Measurements from ENCODE around the gene FBXL16.
"Not testable (repeated sequence)": the region's sequence is repeated elsewhere in the genome, so short reads cannot be mapped to it uniquely, and the experiment has no call there.

Gene FBXL16

DNA sequence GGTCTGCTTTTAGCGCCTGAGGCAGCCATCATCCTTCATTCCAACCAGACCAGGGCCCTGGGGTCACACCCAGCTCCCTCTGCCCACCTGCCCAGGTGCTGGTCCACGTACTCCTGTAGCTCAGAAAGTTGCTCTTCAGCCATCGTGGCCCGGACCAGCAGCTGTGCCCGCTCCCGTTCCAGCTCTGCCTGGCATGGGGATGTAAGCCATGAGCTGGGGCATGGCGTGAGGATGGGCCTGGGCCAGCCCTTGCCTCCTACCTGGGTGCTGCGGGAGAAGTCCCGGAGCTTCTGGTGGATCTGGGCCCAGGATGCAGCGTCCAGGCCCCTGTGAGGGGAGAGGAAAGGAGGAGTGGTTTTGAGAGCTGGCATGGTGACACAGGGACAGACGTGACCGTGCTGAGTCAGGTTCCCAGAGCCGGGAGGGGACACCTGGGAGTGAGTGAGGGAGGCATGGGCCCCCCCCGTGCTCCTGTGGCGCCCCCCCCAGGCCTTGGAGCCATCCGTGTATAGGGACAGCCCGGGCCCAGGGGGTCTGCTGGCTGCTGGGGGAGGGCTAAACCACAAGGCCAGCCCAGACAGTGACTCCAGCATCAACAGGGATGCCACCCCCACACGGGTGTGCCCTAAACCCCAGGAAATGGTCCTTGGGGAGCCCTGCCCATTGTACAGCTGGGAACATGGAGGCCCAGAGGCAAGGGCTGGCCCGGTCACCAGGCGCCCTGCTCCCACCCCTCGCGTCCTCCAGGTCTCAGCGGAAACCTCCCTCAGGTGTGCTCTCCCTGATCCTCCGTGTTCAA is 17.4 kb upstream of the FBXL16 start:
- no peak for DNase-seq

DNA sequence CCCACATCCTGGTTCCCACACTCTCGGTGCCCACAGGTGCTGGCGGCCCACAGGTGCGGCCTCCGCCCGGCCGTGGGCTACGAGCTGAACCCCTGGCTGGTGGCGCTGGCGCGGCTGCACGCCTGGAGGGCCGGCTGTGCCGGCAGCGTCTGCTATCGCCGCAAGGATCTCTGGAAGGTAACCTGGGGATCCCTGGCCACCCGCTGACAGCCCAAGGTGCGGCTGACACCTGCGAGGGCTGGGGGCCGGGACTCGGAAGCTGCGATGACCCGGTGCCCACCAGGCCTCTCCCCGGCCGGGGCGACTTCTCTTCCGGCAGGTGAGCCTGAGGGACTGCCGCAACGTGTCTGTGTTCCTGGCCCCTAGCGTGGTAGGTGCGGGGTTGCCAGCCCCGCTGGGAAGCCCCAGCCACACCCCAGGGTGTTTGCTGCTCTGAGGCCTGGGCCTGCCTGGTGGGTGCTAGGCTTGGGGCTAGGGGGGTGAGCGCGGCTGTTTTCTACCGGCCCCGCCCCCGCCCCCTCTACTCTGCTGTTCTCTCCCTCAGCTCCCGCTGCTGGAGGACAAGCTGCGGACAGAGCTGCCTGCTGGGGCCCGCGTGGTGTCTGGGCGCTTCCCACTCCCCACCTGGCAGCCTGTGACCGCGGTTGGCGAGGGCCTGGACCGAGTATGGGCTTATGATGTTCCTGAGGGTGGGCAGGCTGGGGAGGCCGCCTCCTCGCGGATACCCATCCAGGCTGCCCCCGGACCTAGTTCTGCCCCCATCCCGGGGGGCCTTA is 16.4 kb upstream of the FBXL16 start:
- no peak for DNase-seq

DNA sequence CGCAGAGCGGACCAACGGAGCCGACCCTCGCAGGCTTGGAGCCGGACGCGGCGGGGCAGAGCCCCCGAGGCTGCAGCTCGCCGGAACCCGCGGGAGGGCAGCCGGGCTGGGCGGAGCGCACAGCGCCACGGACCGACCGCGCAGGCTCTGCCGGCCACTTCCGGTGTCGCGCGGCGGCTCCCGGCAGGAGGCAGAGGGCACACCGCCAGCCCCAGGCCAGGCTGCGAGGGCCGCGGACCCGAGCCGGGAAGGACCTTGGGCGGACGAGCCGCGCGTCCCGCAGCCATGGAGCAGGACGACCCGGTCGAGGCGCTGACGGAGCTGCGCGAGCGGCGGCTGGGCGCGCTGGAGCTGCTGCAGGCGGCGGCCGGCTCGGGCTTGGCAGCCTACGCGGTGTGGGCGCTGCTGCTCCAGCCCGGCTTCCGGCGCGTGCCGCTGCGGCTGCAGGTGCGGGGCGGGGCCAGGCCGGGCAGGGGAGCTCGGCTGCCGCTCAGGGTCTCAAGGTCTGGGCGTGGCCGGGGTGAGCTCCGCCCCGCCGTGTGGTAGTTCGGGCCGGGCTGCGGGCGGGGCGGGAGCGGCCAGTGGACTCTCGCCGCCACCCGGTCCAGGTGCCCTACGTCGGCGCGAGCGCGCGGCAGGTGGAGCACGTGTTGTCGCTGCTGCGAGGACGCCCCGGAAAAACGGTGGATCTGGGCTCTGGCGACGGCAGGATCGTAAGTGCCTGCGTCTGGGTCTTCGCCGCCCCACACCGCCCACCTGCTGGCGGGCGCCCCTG is 15.6 kb upstream of the FBXL16 start, which contains the start of gene ANTKMT:
Gene ANTKMT (plus strand): TSS at position 157 of the 775 bp plus-strand sequence. CDS start 129 bp downstream, at position 286.
- DNase-seq: peak; percentile 61

DNA sequence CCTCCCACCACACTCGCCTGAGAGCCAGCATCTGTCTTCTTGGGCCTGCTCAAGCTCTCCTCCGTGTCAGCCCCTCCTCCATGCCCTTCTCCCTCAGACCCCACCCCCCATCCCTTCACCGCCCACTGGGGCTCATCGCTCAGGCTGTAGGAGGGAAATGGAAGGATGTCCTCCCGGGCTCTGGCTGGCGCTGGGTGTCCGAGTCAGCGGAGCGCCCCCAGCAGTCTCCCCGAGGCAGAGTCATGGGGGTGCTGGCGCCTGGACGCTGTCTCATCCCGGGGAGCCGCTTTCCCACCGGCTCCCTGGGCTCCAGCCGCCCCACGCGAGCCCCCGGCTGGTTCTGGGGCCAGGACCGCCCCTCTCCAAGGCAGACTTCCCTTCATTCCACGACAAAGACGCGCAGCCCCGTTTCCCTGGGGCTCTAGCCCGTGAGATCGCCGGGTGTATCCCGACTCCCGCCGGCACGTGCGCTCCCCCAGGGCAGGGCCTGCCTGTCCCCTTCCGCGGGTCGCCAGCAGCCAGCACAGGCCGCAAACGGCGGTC is 14.9 kb upstream of the FBXL16 start:
- DNase-seq: peak; percentile 45

DNA sequence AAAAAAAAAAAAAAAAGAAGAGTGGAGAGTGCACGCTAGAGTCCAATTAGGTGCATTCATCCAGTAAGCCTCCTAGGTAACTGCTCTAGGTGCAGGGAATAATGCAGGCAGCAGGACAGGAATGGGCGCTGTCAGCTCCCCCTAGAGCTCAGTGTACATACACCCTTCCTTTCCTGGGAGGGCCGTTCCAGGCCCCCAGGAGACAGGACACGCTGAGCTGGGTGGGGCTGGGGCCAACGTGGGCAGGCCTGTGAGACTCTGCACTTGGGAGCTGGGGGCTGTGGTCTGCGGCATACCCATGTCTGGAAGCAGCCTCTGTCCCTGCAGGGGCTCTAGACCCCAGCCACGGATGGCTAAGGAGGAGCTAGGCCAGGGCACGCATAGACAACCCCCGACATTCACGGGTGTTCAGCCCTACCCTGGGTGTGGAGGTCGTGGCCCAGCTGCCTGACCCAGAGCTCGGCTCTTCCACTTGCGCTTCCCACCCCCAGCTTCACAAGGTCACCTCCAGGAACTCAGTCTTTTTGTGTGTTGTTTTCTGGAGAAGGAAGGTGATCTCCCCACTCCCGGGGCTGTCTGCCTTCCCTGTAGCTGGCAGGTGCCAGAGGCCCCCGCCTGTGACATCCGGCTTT is 14.3 kb upstream of the FBXL16 start:
- DNase-seq: no peak

DNA sequence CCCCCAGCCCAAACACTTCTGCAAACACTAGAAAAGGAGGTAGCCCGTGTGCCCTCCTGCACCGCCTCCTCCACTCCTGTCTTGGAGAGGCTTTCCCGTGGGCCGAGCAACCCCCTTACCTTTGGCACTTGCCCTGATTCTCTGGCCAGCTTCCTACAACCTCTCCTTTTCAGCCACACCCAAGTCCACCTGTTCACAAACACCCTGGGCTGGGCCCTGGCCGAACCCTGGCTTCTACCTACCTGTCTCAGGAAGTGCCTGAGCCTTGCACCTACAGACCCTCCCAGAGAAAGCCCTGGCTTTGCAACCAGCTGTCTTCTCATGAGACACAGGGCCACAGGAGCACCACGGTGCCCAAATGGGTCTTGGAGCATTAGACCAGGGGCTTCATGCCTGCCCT is 13.3 kb upstream of the FBXL16 start:
- no peak for DNase-seq

DNA sequence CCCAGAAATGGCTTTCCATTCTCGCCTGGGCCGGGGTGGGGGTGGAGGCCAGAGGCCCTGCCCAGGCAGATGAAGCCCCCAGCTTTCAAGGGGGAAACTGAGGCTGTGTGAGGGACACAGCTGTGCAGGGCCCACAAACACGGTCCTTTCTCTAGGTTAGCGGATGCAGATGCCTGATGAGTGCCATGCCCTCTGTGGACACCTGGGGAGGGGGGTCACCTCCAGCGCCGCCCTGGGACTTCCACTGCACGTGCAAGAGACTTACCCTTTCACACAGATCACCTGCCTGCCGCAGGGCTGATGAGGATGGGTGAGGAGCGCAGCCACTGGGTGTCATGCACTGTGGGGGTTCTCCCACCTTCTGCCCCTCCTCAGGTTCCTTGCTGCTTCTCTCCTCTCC is 12.8 kb upstream of the FBXL16 start:
- no peak for DNase-seq

DNA sequence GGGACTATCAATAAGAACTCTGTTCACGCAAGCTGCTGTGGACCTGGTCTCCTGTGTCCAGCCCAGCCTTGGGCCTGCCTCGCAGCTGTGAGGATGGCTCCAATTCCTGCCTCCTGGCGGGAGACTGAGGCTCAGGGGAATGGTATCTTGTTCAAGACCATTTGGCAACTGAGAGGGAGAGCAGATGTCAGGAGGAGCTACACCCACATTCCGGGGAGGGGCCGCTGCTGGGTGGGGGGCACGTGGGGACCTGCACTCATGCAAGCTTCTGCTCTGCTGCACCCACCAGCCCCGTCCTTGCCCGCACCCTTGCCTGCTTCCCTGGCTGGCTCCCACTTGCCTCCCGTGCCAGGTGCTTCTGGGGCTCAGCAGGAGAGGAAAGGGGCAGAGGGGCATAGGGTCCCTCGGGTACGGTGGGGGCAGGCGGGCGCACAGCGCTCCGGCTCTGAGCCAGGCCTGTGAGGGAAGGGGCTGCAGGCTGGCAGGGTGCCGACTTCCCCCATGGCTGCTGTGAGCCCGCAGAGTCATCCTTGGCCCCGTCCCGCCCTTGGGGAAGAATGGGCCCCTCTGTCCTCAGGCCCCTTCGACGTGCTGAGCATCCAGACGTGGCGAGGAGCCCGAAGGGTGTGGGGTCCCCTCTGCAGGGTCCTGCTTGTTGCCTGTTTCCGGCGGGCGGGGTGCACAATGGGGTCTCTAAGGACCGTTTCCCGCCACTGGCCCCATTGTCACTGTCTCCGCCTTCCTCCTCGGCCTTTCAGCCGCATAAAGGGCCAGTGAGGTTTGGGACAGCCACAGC is 12.0 kb upstream of the FBXL16 start:
- no peak for DNase-seq

DNA sequence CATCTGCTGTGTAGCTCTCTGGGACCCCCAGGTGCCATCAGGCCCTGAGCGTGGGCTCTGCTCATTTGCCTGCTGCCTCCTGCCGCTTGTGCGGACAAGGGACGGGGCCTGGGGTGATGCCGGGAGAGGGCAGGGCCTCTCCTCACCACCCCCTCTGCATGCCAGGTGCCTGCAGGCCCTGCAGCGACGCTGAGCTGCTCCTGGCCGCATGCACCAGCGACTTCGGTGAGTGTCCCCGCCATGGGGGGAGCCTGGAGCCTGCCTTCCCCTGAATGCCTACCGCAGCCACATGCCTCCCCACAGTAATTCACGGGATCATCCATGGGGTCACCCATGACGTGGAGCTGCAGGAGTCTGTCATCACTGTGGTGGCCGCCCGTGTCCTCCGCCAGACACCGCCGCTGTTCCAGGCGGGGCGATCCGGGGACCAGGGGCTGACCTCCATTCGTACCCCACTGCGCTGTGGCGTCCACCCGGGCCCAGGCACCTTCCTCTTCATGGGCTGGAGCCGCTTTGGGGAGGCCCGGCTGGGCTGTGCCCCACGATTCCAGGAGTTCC is 11.2 kb upstream of the FBXL16 start:
- DNase-seq: no peak

DNA sequence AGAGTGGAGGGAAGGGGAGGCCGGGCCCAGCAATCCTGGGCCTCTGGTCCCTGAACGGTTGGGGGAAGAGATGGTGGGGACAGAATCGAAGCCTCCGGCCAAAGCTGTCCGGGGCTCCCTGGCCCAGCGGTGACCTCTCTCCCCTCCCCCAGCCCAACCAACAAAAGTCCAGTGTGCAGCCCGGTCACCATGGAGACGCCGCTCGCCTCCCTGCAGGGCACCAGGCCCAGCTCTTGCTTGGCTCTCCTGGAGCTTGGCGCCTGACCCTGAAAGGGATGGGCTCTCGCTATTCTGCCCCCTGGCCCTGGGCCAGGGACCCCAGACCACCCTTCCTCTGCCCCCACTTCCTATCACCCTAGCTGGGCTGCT is 10.6 kb upstream of the FBXL16 start:
- DNase-seq: no peak

DNA sequence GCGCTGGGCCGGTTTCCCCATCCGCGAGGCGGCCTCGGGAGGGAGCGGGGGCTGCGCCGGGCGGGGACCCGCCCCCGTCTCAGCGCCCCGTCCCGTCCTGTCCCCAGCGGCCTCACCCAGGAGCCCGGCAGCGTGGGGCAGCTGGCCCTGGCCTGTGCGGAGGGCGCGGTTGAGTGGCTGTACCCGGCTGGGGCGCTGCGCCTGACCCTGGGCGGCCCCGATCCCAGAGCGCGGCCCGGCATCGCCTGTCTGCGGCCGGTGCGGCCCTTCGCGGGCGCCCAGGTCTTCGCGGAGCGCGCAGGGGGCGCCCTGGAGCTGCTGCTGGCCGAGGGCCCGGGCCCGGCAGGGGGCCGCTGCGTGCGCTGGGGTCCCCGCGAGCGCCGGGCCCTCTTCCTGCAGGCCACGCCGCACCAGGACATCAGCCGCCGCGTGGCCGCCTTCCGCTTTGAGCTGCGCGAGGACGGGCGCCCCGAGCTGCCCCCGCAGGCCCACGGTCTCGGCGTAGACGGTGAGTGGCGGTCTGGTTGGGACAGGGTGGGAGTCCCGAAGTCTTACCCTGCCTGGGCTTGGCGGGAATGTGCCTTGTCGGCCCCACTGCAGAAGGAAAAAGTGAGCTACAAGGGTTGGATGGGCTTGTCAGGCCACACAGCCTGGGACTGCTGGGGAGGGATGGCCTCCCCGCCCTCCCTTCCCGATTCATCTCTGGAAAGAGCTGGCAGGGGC is 10.0 kb upstream of the FBXL16 start:
- DNase-seq: no peak

DNA sequence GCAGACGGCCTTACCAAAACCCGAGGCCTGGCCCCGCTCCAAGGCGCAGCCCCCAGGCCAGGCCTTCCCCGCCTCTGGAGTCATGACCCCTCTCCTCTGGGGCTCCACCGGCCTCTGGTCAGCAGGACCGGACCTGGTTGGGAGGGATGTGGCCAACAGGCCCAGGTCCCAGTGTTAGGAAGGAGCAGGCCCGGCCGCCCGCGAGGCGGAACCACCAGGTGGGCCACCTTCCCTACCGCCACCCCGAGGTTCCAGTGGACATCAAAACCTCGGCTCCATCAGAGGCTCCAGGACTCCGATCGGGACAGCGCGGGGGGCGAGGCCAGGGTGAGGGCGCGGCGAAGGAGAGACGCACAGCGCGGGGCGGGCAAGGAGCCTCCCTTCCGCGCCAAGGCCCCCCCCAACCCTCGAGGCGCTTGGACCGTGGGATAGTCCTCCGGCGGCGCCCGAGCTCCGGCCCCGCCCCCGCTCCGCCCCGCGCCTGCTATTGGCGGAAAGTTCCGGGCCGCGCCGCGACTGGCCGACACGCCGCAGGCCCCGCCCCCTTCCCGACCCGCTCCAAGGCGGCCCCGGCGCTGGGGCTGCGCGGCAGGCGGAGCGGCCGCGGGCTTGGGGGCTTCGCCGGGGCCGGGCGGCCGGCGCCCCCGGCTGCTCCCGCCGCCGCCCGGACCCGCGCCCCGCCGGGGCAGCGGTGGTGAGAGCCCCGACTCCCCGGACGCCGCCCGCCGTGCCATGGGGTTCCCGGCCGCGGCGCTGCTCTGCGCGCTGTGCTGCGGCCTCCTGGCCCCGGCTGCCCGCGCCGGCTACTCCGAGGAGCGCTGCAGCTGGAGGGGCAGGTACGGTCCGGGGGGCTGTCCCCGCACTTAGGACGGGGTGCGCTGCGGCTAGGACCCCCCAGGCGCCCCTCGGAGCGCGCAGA is 9.2 kb upstream of the FBXL16 start, which contains the start of gene METRN:
Gene METRN (plus strand): TSS at position 561 of the 919 bp plus-strand sequence. CDS start 172 bp downstream, at position 733.
- DNase-seq: peak; percentile 53

DNA sequence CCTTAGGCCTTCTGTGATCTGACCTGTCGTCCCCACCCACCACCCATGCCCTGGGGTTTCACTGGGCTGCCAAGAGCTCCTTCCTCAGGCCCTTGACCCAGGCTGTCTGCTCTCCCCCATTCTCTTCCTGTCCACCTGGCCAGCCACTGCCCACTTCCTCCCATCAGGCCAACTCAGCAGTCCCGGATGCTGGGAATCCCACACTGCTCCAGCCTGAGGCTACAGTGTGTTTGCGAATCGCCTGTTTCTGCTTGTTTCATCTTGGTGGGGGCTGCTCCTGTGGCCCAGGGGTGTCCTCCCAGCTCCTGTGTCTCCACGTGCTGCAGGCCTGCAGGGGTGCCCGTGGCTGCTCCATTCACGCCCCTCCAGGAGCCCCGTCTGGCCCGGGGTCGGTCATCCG is 8.5 kb upstream of the FBXL16 start:
- no peak for DNase-seq

DNA sequence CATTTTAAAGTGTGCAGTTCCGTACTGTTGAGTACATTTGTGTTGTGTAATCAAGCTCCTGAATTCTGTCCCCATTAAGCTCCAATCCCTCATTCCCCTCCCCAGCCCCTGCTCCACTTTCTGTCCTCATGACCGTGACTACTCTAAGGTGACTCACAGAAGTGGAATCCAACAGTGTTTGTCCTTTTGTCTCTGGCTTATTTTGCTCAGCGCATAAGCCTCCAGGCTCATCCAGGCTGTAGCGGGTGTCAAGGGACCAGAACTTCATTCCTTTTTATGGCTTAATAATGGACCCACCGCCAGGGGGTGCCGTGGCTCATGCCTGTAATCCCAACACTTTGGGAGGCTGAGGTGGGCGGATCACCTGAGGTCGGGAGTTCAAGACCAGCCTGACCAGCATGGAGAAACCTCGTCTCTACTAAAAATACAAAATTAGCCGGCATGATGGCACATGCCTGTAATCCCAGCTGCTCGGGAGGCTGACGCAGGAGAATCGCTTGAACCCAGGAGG is 7.2 kb upstream of the FBXL16 start:
- not testable (repeated sequence) for DNase-seq

DNA sequence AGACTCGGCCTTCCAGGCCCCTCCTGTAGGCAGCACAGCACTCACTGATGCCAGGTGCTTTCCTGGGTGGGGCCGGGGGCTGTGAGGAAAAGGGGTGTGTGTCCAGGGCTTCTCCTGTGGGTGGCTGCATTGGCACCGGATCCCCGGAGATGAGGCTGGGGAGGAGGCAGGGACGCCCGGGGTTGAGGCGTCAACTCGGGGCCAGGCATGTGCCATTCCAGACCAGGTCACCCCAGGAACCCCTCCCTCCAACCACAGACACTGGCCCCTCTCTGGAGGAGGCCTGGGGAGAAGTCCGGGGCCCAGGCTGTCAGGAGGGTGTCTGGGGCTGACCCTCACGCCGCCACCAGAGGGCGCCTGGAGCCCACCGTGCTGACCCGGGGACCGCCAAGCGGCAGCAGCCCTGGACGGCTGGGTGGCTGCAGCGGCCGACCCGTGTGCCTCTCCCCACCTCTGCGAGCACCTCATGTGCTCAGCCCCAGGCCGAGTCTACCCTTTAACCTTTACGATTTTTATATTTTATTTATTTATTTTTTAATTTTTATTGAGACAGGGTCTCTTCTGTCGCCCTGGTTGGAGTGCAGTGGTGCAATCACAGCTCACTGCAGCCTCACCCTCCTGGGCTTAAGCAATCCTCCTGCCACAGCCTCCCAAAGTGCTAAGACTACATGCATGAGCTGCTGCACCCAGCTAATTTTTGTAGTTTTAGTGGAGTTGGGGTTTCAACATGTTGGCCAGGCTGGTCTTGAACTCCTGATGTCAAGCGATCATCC is 6.1 kb upstream of the FBXL16 start:
- DNase-seq: peak; percentile 34

DNA sequence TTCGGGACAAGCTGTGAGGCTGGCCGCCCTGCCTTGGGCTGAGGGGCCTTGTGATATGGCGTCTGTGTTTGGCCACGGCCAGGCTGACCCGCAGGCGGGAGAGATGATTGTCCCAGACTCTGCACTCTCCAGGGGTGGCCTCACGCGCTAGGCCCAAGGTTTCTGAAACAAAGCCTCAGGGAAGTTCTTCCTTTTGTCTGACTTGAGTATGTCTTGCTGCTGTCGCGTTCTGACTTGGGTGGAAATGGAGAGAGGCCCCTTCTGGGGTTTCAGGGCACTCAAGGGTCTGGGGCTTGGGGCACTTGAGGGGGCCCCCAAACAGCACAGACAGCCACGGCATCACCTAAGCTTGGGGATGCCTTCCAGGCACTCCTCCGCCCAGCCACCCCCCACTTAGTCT is 5.5 kb upstream of the FBXL16 start:
- no peak for DNase-seq

DNA sequence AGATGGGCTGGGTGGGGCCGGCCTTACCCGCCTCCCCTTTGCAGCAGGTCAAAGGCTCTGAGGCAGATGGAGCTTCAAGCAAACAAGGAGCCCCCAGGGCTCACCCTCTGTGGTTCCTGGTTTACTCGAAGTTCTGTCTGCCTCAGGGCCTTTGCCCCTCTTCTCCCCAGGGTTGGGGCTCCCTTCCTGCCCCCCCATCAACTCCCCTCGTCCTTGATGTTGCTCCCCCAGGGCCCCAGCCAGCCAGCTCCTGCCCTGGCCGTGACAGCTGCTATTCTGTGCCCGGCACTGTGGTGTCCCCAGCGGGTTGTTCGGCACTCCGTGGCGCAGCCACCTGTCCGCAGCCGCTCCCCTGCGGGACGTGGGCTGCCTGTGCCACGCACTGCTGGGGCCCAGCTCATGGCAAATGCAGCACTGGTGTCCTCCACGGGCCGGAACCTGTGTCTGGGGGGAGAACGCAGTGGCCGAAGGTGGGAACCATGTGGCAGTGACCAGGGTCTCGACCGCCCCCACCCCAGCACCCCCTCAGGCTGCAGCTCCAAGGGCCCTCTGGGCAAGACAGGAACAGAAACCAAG is 5.0 kb upstream of the FBXL16 start:
- no peak for DNase-seq
